Activated CD4-positive, alpha-beta T cell treated with anti-CD3 and anti-CD28 coated beads for 36 hours (primary cell): Measurements from ENCODE around the gene EXOC3. TPM values are rescaled to one million over a fixed set of nuclear protein-coding genes. Genes with fewer than 3 reads are reported as not detected.

ENCODE experiments used
- ATAC-seq: fragments of 200-7000 bp; cut with Tn5 transposase; one replicate; pipeline ENCODE4 v1.10.0; 2021; ENCODE audit warnings: mild to moderate bottlenecking, moderate library complexity
- CTCF ChIA-PET: fragments of 350-600 bp; sonication (Branson Sonifier 250); formaldehyde crosslinking; loops from one replicate; lab custom pipeline; 2021; ENCODE audit warnings: antibody characterized with exemption; lab: Charles Lee
- POLR2A ChIA-PET: fragments of 350-600 bp; sonication (Branson Sonifier 250); formaldehyde crosslinking; loops from one replicate; lab custom pipeline; 2021; ENCODE audit warnings: antibody characterized with exemption, inconsistent platforms; lab: Charles Lee
- DNase-seq: peaks from one replicate; pipeline ENCODE4 v3.0.0-alpha.2; 2020
- H3K27ac Mint-ChIP-seq: one replicate; pipeline ENCODE4 v1.8.0; 2021; ENCODE audit warnings: mixed read lengths
- H3K27me3 Mint-ChIP-seq: one replicate; pipeline ENCODE4 v1.8.0; 2021; ENCODE audit warnings: mixed read lengths
- H3K36me3 Mint-ChIP-seq: one replicate; pipeline ENCODE4 v1.8.0; 2021; ENCODE audit warnings: low read depth, mixed read lengths
- H3K4me1 Mint-ChIP-seq: one replicate; pipeline ENCODE4 v1.8.0; 2021; ENCODE audit warnings: mixed read lengths
- H3K4me3 Mint-ChIP-seq: one replicate; pipeline ENCODE4 v1.8.0; 2021; ENCODE audit warnings: mild to moderate bottlenecking, moderate library complexity, mixed read lengths
- H3K9me3 Mint-ChIP-seq: one replicate; pipeline ENCODE4 v1.8.0; 2021; ENCODE audit warnings: low read depth, mixed read lengths
- intact Hi-C, 2 experiments: fragments of 100-400 bp; cut with DNase I in 1 of 2; cut with micrococcal nuclease in 1 of 2; formaldehyde crosslinking; loops; one replicate each; pipeline versions ENCODE4 v1.14.2 to v1.15.1; 2022 to 2024; cut with DNase I, micrococcal nuclease
- total RNA-seq, 2 experiments: library from RNA; stranded (reverse); gene quantifications; one replicate each; pipeline ENCODE4 v1.2.3, GENCODE V29; 2021

The EXOC3 gene
- total RNA-seq, 2 experiments from 2014 or later = 49.7 to 62.7 TPM

GRCh38 chr5:421287-421880 is 21.6 kb upstream of the EXOC3 start:
- Mint-ChIP-seq H3K9me3 (no peaks in the 10 kb centered on the region), H3K27me3 (peaks cover 4% of the 10 kb centered on the region), H3K4me1 (no peaks in the 10 kb centered on the region), H3K27ac (no peak overlapping the region), H3K4me3 (no peak overlapping the region), H3K36me3 (peaks cover 16% of the 10 kb centered on the region)
- no peak for DNase-seq
- intact Hi-C loops = no loop called here
- ATAC-seq = no peak
- ChIA-PET POLR2A (no interaction called here), CTCF (no interaction called here)

DNA sequence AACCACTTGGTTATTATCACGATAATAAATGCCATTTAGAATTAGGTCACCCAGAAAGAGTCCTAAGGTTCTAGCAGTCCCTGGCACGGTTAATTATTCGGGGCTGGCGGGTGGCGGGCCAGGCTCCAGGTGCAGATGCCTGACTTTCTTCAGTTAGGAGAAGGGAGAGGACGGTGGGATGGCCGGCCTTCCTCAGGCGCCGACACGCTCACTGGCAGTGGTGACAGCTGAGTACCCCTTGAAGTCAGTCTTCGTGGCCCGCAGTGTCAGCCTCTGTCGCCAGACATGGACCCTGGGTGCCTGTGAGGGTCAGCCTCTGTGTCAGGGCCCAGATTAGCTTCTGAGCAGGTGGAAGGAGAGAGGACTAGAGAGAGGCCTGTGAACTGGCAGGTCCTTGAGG is 21.1 kb upstream of the EXOC3 start:
- intact Hi-C loops = no loop called here
- ATAC-seq (no peak), DNase-seq (no peak)
- CTCF ChIA-PET = no interaction called here
- Mint-ChIP-seq H3K36me3 (peaks cover 16% of the 10 kb centered on the region), H3K9me3 (no peaks in the 10 kb centered on the region), H3K27ac (no peak overlapping the region), H3K4me1 (no peaks in the 10 kb centered on the region), H3K27me3 (peaks cover 6% of the 10 kb centered on the region), H3K4me3 (no peak overlapping the region)
- POLR2A ChIA-PET = no interaction called here

DNA sequence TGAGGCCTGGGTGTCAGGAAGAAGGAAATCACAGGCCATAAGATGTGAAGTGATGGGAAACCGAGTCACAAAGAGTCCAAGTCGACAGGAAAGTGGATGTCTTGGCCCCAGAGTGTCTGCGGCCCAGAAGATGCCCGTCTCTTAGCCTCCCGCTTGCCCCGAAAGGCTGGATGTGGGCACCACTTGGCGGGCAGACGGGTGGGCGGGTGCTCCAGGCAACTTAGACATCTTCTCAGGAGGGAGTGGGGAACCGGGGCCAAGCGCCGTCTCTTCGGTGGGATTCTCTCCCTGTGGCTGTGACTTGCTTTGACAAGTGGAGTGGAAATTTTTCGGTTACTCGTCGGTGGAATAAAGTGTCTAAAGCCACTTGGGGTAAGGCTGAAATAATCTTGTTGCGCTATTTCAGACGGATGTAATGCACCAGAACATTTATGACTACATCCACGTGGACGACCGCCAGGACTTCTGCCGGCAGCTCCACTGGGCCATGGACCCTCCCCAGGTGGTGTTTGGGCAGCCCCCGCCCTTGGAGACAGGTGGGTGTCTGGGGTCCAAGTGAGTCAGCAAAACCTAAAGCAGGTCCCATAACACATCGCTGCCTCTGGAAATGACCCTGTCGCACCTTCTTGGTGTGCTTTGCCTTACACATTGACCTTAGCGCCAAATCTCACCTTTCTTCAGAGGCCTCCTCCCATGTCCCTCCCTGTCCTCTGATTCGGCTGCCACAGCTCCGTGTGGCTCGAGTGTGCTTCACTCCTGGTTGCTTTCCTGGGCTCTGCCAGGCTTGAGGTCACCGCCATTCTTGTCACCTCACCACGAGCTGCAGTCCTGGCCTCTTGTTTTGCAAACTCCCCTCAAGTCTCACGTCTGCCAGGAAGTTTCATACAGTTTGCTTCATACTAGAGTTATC is 20.4 kb upstream of the EXOC3 start:
- Mint-ChIP-seq H3K27me3 (peaks cover 6% of the 10 kb centered on the region), H3K27ac (no peak overlapping the region), H3K9me3 (no peaks in the 10 kb centered on the region), H3K4me3 (no peak overlapping the region), H3K4me1 (no peaks in the 10 kb centered on the region), H3K36me3 (peaks cover 16% of the 10 kb centered on the region)
- ChIA-PET CTCF (no interaction called here), POLR2A (no interaction called here)
- no peak for ATAC-seq
- DNase-seq = no peak
- intact Hi-C loops = no loop called here

GRCh38 chr5:423233-423565 is 19.8 kb upstream of the EXOC3 start:
- no peak for DNase-seq
- no peaks in the 10 kb centered on the region for H3K4me1 Mint-ChIP-seq
- no peak overlapping the region for H3K27ac Mint-ChIP-seq
- CTCF ChIA-PET = no interaction called here
- H3K4me3 Mint-ChIP-seq = no peak overlapping the region
- POLR2A ChIA-PET = no interaction called here
- H3K9me3 Mint-ChIP-seq = no peaks in the 10 kb centered on the region
- no peak for ATAC-seq
- peaks cover 20% of the 10 kb centered on the region for H3K36me3 Mint-ChIP-seq
- H3K27me3 Mint-ChIP-seq = peaks cover 6% of the 10 kb centered on the region
- intact Hi-C loops = no loop called here

DNA sequence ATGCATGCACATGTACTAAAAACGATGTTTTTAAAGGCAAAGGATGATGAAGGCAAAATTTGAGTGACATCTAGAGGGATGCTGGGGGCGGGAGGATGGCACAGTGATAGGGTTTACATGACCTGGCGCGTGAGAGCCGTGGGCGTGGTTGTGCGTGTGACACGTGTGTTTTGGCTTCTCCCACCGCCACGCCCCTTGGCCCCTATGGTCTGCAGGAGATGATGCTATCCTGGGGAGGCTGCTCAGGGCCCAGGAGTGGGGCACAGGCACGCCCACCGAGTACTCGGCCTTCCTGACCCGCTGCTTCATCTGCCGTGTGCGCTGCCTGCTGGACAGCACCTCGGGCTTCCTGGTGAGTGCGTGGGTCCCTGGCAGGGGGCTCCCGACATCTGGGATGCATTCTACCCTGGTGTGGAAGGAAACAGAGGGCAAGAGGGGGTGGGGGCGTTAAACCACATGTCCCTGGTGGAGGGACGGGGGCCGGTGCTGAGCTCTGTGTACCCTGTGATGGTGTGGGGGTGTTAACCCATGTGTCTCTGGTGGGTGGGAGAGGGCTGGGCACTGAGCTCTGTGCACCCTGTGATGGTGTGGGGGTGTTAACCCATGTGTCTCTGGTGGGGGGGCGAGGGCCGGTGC is 19.2 kb upstream of the EXOC3 start:
- no peak overlapping the region for H3K27ac Mint-ChIP-seq
- no peaks in the 10 kb centered on the region for H3K4me1 Mint-ChIP-seq
- H3K27me3 Mint-ChIP-seq = peaks cover 6% of the 10 kb centered on the region
- intact Hi-C loops = no loop called here
- no peak overlapping the region for H3K4me3 Mint-ChIP-seq
- ChIA-PET CTCF (no interaction called here), POLR2A (no interaction called here)
- no peaks in the 10 kb centered on the region for H3K9me3 Mint-ChIP-seq
- H3K36me3 Mint-ChIP-seq = peaks cover 22% of the 10 kb centered on the region
- no peak for ATAC-seq
- no peak for DNase-seq

- no peak for ATAC-seq
- no peak overlapping the region for H3K4me3 Mint-ChIP-seq
- no peak for DNase-seq
- H3K27ac Mint-ChIP-seq = no peak overlapping the region
- intact Hi-C loops = loop anchor here in 1 of 2 experiments (1.0 kb wide), 2 partner anchors 107 to 236 kb away; no protein-coding TSS in a partner anchor
- POLR2A ChIA-PET = no interaction called here
- CTCF ChIA-PET = interaction anchor here (0.6 to 1.7 kb wide), 2 partner anchors 56 to 236 kb away, joined by 4 to 15 read pairs; no protein-coding TSS in a partner anchor
- peaks cover 6% of the 10 kb centered on the region for H3K27me3 Mint-ChIP-seq
- H3K4me1 Mint-ChIP-seq = no peaks in the 10 kb centered on the region
- no peaks in the 10 kb centered on the region for H3K9me3 Mint-ChIP-seq
- peaks cover 24% of the 10 kb centered on the region for H3K36me3 Mint-ChIP-seq
Observed at GRCh38 chr5:424301-425110, 18.5 kb upstream of the EXOC3 start.

- no peak overlapping the region for H3K27ac Mint-ChIP-seq
- H3K9me3 Mint-ChIP-seq = no peaks in the 10 kb centered on the region
- ATAC-seq (peak; percentile 66), DNase-seq (peak; percentile 45)
- peaks cover 6% of the 10 kb centered on the region for H3K27me3 Mint-ChIP-seq
- no peaks in the 10 kb centered on the region for H3K4me1 Mint-ChIP-seq
- CTCF ChIA-PET = interaction anchor here (0.6 to 1.7 kb wide), 6 partner anchors 43 to 237 kb away, joined by 3 to 15 read pairs (median 4); no protein-coding TSS in a partner anchor
- POLR2A ChIA-PET = interaction anchor here (0.7 kb wide), 1 partner anchor 44 kb away, joined by 4 read pairs; no protein-coding TSS in a partner anchor
- H3K4me3 Mint-ChIP-seq = no peak overlapping the region
- intact Hi-C loops = loop anchor here in 1 of 2 experiments (1.0 kb wide), 2 partner anchors 108 to 237 kb away; no protein-coding TSS in a partner anchor
- peaks cover 19% of the 10 kb centered on the region for H3K36me3 Mint-ChIP-seq
Observed at GRCh38 chr5:425714-426113, 17.3 kb upstream of the EXOC3 start.

- intact Hi-C loops = no loop called here
- H3K4me3 Mint-ChIP-seq = no peak overlapping the region
- H3K27ac Mint-ChIP-seq = no peak overlapping the region
Observed at GRCh38 chr5:426392-426976, 16.5 kb upstream of the EXOC3 start.

DNA sequence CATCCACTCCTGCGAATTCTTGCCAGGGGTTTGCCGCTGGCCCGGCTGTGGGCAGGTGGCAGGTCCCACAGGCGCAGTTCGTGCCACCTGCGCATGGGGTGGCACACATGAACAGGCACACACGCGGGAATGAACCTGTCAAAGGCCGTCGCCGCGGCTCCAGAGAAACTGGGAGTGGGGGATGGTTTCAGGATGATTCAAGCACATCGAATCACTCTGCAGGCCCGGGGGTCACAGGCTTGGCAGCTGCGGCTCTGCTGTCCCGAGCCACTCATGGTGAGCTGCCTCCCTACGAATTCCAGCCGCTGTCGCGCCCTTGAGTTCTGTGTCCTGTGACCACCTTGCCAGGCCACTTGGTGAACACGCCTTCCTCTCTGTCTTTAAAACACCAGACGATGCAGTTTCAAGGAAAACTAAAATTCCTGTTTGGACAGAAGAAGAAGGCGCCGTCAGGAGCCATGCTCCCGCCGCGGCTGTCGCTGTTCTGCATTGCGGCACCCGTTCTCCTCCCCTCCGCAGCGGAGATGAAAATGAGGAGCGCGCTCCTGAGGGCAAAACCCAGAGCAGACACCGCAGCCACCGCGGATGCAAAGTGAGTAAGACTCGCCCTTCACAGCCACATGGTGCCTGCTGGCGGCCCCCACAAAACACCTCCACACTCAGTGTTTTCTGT is 15.4 kb upstream of the EXOC3 start:
- POLR2A ChIA-PET = no interaction called here
- Mint-ChIP-seq H3K9me3 (no peaks in the 10 kb centered on the region), H3K27ac (no peak overlapping the region), H3K27me3 (peaks cover 6% of the 10 kb centered on the region), H3K4me3 (no peak overlapping the region), H3K4me1 (no peaks in the 10 kb centered on the region), H3K36me3 (peaks cover 19% of the 10 kb centered on the region)
- ATAC-seq = no peak
- DNase-seq = no peak
- CTCF ChIA-PET = no interaction called here
- intact Hi-C loops = no loop called here

More at GRCh38 chr5:426392-426976, 16.5 kb upstream of the EXOC3 start:
- Mint-ChIP-seq H3K9me3 (no peaks in the 10 kb centered on the region), H3K4me1 (no peaks in the 10 kb centered on the region), H3K27me3 (peaks cover 6% of the 10 kb centered on the region), H3K36me3 (peaks cover 19% of the 10 kb centered on the region)
- CTCF ChIA-PET = interaction anchor here (0.6 to 1.7 kb wide), 5 partner anchors 46 to 238 kb away, joined by 3 to 15 read pairs (median 4); no protein-coding TSS in a partner anchor
- ATAC-seq = no peak
- POLR2A ChIA-PET = interaction anchor here (0.7 kb wide), 1 partner anchor 45 kb away, joined by 4 read pairs; no protein-coding TSS in a partner anchor
- DNase-seq = no peak

GRCh38 chr5:428219-428618 is 14.8 kb upstream of the EXOC3 start:
- no peaks in the 10 kb centered on the region for H3K4me1 Mint-ChIP-seq
- ChIA-PET CTCF (no interaction called here), POLR2A (no interaction called here)
- no peak for ATAC-seq
- intact Hi-C loops = no loop called here
- no peak for DNase-seq
- H3K27ac Mint-ChIP-seq = no peak overlapping the region
- H3K36me3 Mint-ChIP-seq = peaks cover 15% of the 10 kb centered on the region
- no peaks in the 10 kb centered on the region for H3K9me3 Mint-ChIP-seq
- no peak overlapping the region for H3K4me3 Mint-ChIP-seq
- H3K27me3 Mint-ChIP-seq = peaks cover 6% of the 10 kb centered on the region
